GM21619 (cell line): ENCODE results near the gene KIF26B.

ENCODE experiments used
- ATAC-seq: cut with Tn5 transposase; IDR thresholded peaks from one replicate; pipeline ENCODE4 v1.9.1; 2021; ENCODE audit not compliant: unreplicated experiment

KIF26B gene

GRCh38 chr1:245484176-245484575 is 329.4 kb downstream of the KIF26B start:
- ATAC-seq, result no peak

GRCh38 chr1:245485996-245486395 is 331.2 kb downstream of the KIF26B start:
- ATAC-seq, result no peak

- ATAC-seq, result no peak
Measured at GRCh38 chr1:245486775-245487470, 332.1 kb downstream of the KIF26B start.

GRCh38 chr1:245488346-245489129 is 333.8 kb downstream of the KIF26B start:
- ATAC-seq, result no peak

GRCh38 chr1:245489838-245490237 is 335.1 kb downstream of the KIF26B start:
- no peak for ATAC-seq

GRCh38 chr1:245493029-245493428 is 338.2 kb downstream of the KIF26B start:
- ATAC-seq, result no peak

- no peak for ATAC-seq
Measured at GRCh38 chr1:245495681-245496080, 340.9 kb downstream of the KIF26B start.

GRCh38 chr1:245500546-245500945 is 345.8 kb downstream of the KIF26B start:
- ATAC-seq, result no peak

- no peak for ATAC-seq
Measured at GRCh38 chr1:245501633-245502032, 346.8 kb downstream of the KIF26B start.

- no peak for ATAC-seq
Measured at GRCh38 chr1:245503548-245503947, 348.8 kb downstream of the KIF26B start.

- no peak for ATAC-seq
Measured at GRCh38 chr1:245510144-245510543, 355.4 kb downstream of the KIF26B start.

GRCh38 chr1:245512181-245512888 is 357.6 kb downstream of the KIF26B start:
- no peak for ATAC-seq

GRCh38 chr1:245512980-245513578 is 358.3 kb downstream of the KIF26B start:
- ATAC-seq, result no peak

- no peak for ATAC-seq
Measured at GRCh38 chr1:245516284-245516759, 361.5 kb downstream of the KIF26B start.

- ATAC-seq, result no peak
Measured at GRCh38 chr1:245520611-245521010, 365.8 kb downstream of the KIF26B start.

GRCh38 chr1:245526141-245526540 is 371.4 kb downstream of the KIF26B start:
- ATAC-seq, result no peak

GRCh38 chr1:245528258-245528635 is 373.5 kb downstream of the KIF26B start:
- ATAC-seq, result no peak

- ATAC-seq, result no peak
Measured at GRCh38 chr1:245530937-245531336, 376.2 kb downstream of the KIF26B start.

- ATAC-seq, result no peak
Measured at GRCh38 chr1:245537992-245538391, 383.2 kb downstream of the KIF26B start.

- no peak for ATAC-seq
Measured at GRCh38 chr1:245538671-245539070, 383.9 kb downstream of the KIF26B start.

GRCh38 chr1:245541369-245541768 is 386.6 kb downstream of the KIF26B start:
- no peak for ATAC-seq
